ENCODE data around the gene GPR68. TPM values are rescaled to one million over a fixed set of nuclear protein-coding genes. Genes with fewer than 3 reads are reported as not detected.
"Not testable (repeated sequence)": the region's sequence is repeated elsewhere in the genome, so short reads cannot be mapped to it uniquely, and the experiment has no call there.

The GPR68 gene
- total and polyA plus RNA-seq, 2 experiments from 2014 or later: 0.19 to 0.35 TPM

- TF ChIP-seq, protein P1, sequence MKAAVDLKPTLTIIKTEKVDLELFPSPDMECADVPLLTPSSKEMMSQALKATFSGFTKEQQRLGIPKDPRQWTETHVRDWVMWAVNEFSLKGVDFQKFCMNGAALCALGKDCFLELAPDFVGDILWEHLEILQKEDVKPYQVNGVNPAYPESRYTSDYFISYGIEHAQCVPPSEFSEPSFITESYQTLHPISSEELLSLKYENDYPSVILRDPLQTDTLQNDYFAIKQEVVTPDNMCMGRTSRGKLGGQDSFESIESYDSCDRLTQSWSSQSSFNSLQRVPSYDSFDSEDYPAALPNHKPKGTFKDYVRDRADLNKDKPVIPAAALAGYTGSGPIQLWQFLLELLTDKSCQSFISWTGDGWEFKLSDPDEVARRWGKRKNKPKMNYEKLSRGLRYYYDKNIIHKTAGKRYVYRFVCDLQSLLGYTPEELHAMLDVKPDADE (IDR thresholded peaks at IDR 0.05): no peak
- no peak for TF ChIP-seq REST (IDR thresholded peaks at IDR 0.05; ENCODE audit: unreplicated experiment)
- no peak for TF ChIP-seq ZNF114 (CRISPR knock-in tag; IDR thresholded peaks at IDR 0.05)
- TF ChIP-seq ZNF462 (CRISPR knock-in tag; IDR thresholded peaks at IDR 0.05): no peak
- no peak for TF ChIP-seq CREB1 (CRISPR knock-in tag; IDR thresholded peaks at IDR 0.05; ENCODE audit: low read depth)
- no peak for TF ChIP-seq POLR2AphosphoS5 (IDR thresholded peaks at IDR 0.05; ENCODE audit: low read depth)
- no peak for TF ChIP-seq CTCF (conservative IDR thresholded peaks at IDR 0.05; ENCODE audit: low read depth in 2 of 2)
- no peak for TF ChIP-seq STAT1 (IDR thresholded peaks at IDR 0.05; ENCODE audit: unreplicated experiment)
- no peak for TF ChIP-seq EZH2 (IDR thresholded peaks at IDR 0.05; ENCODE audit: low read depth, unreplicated experiment)
- TF ChIP-seq NANOG (IDR thresholded peaks at IDR 0.05; ENCODE audit: borderline replicate concordance): no peak
- Histone ChIP-seq H3K9me2 (ENCODE audit: insufficient read depth) (peaks cover 5% of the 10 kb centered on the region; the same call in 1 of the 2 replicates), H4K20me1 (replicated peaks; ENCODE audit: insufficient read depth) (no peaks in the 10 kb centered on the region; the same call in 1 of the 2 replicates), H3K4me2 (no peak overlapping the region), H3K79me2 (replicated peaks; ENCODE audit: insufficient read depth) (no peaks in the 10 kb centered on the region), H3K27me3 (ENCODE audit: insufficient read depth) (no peaks in the 10 kb centered on the region), H3K36me3 (ENCODE audit: insufficient read depth) (no peaks in the 10 kb centered on the region), H3K4me1 (ENCODE audit: insufficient read depth) (peaks cover 17% of the 10 kb centered on the region; the same call in 1 of the 2 replicates), H3F3A (replicated peaks; ENCODE audit: low read depth) (no peaks in the 10 kb centered on the region), H2AFZ (no peak overlapping the region), H3K4me3 (no peak overlapping the region), H3K27ac (ENCODE audit: low read depth) (no peak overlapping the region)
- ATAC-seq: no peak
- Mint-ChIP-seq H3K4me3 (no peak overlapping the region), H3K4me1 (peaks cover 25% of the 10 kb centered on the region), H3K9me3 (peaks cover 21% of the 10 kb centered on the region), H3K27me3 (ENCODE audit: insufficient read depth, low read depth, poor library complexity) (peaks cover 4% of the 10 kb centered on the region), H3K27ac (no peak overlapping the region), H3K36me3 (ENCODE audit: low read depth) (peaks cover 19% of the 10 kb centered on the region)
- DNase-seq (ENCODE audit: low spot score): no peak
These were observed 17.3 kb downstream of the GPR68 start for GRCh38 chr14:91227183-91227628.

DNA sequence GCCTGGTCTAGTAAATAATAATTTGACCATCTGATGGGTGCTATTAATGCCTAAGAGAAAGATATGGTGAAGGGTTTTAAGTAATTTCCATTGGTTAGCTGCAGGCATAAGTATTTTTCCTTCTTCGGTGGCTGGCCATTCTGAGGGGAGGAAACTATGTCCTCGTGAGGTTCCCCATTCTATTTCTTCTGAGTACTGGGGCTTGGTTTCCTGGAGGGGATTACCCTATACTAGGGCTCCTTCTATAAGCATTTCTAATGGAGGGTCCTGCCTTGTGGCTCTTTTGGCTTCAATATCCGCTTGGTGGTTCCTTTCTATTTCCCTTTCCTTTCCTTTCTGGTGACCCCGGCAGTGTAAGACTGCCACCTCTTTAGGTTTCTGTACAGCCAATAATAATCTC lies 18.1 kb downstream of the GPR68 start:
- H3K27ac Mint-ChIP-seq; H3K4me3 Mint-ChIP-seq; DNase-seq (ENCODE audit: low spot score): not testable (repeated sequence)

More for the DNA sequence above, 18.1 kb downstream of the GPR68 start:
- H3K36me3 ChIP-seq (ENCODE audit: insufficient read depth); H3K9me2 ChIP-seq (ENCODE audit: insufficient read depth); H3K27me3 ChIP-seq (ENCODE audit: insufficient read depth); H3K4me2 ChIP-seq; H3K79me2 ChIP-seq (replicated peaks; ENCODE audit: insufficient read depth); ATAC-seq; H3K4me3 ChIP-seq; H4K20me1 ChIP-seq (replicated peaks; ENCODE audit: insufficient read depth); H3K27me3 Mint-ChIP-seq (ENCODE audit: insufficient read depth, low read depth, poor library complexity); H3F3A ChIP-seq (replicated peaks; ENCODE audit: low read depth); H3K27ac ChIP-seq (ENCODE audit: low read depth); H2AFZ ChIP-seq: not testable (repeated sequence)
- H3K9me3 Mint-ChIP-seq: peaks cover 16% of the 10 kb centered on the region
- peaks cover 28% of the 10 kb centered on the region for H3K4me1 Mint-ChIP-seq
- H3K4me1 ChIP-seq (ENCODE audit: insufficient read depth): peaks cover 17% of the 10 kb centered on the region; the same call in 1 of the 2 replicates
- peaks cover 21% of the 10 kb centered on the region for H3K36me3 Mint-ChIP-seq (ENCODE audit: low read depth)

Data from GM23338 (cell line).